KMS-11 (cell line): ENCODE measurements around the gene ATF7IP2.

ENCODE experiments used
- H2AFZ ChIP-seq: fragments of 200-600 bp; sonication (generic); 2 replicates; pipeline ENCODE4 v1.6.1; 2016; ENCODE audit warnings: antibody characterized with exemption, mixed run types, low read depth
- H3K27ac ChIP-seq: fragments of 200-600 bp; sonication (generic); 2 replicates; pipeline ENCODE4 v1.6.1; 2016; ENCODE audit warnings: mild to moderate bottlenecking, mixed run types
- H3K27me3 ChIP-seq: fragments of 200-600 bp; sonication (generic); 2 replicates; pipeline ENCODE4 v1.6.1; 2017; ENCODE audit warnings: mild to moderate bottlenecking, low read depth, mixed run types, moderate library complexity; ENCODE audit not compliant: insufficient read depth
- H3K36me3 ChIP-seq: fragments of 200-600 bp; sonication (generic); 2 replicates; pipeline ENCODE4 v1.6.1; 2017; ENCODE audit warnings: mild to moderate bottlenecking, mixed run types; ENCODE audit not compliant: insufficient read depth
- H3K4me1 ChIP-seq: fragments of 200-600 bp; sonication (generic); 2 replicates; pipeline ENCODE4 v1.6.1; 2016; ENCODE audit warnings: mild to moderate bottlenecking, low read depth, mixed run types; ENCODE audit not compliant: poor library complexity, severe bottlenecking
- H3K4me2 ChIP-seq: fragments of 200-600 bp; sonication (generic); 2 replicates; pipeline ENCODE4 v1.7.0; 2016; ENCODE audit warnings: mild to moderate bottlenecking, mixed run types
- H3K4me3 ChIP-seq: fragments of 200-600 bp; sonication (generic); IDR thresholded peaks from 2 replicates; pipeline ENCODE4 v1.6.1; 2017; ENCODE audit warnings: low read depth, low read length, mixed read lengths; ENCODE audit not compliant: insufficient read depth
- H3K79me2 ChIP-seq: fragments of 200-600 bp; sonication (generic); 2 replicates; pipeline ENCODE4 v1.6.1; 2016; ENCODE audit warnings: low read depth, mixed run types; ENCODE audit not compliant: insufficient read depth
- H3K9ac ChIP-seq: fragments of 200-600 bp; sonication (generic); 2 replicates; pipeline ENCODE4 v1.6.1; 2016; ENCODE audit warnings: mild to moderate bottlenecking, mixed run types
- H4K20me1 ChIP-seq: fragments of 200-600 bp; sonication (generic); 2 replicates; pipeline ENCODE4 v1.6.1; 2016; ENCODE audit warnings: mild to moderate bottlenecking, mixed run types; ENCODE audit not compliant: insufficient read depth
- TF ChIP-seq, protein P1 (sequence below): fragments of 200-600 bp; sonication (generic); conservative IDR thresholded peaks from 2 replicates; pipeline ENCODE4 v1.6.1; 2017; ENCODE audit warnings: low read depth, mild to moderate bottlenecking, antibody characterized with exemption, low read length, moderate library complexity, mixed read lengths

ATF7IP2 gene

GRCh38 chr16:10480151-10480550, 94.3 kb downstream of the ATF7IP2 start:
- H2AFZ ChIP-seq = no peak overlapping the region
- H3K36me3 ChIP-seq = no peaks in the 10 kb centered on the region
- peaks cover 6% of the 10 kb centered on the region for H3K4me1 ChIP-seq
- H3K4me3 ChIP-seq = no peak overlapping the region
- H4K20me1 ChIP-seq = no peaks in the 10 kb centered on the region
- TF ChIP-seq, protein P1, sequence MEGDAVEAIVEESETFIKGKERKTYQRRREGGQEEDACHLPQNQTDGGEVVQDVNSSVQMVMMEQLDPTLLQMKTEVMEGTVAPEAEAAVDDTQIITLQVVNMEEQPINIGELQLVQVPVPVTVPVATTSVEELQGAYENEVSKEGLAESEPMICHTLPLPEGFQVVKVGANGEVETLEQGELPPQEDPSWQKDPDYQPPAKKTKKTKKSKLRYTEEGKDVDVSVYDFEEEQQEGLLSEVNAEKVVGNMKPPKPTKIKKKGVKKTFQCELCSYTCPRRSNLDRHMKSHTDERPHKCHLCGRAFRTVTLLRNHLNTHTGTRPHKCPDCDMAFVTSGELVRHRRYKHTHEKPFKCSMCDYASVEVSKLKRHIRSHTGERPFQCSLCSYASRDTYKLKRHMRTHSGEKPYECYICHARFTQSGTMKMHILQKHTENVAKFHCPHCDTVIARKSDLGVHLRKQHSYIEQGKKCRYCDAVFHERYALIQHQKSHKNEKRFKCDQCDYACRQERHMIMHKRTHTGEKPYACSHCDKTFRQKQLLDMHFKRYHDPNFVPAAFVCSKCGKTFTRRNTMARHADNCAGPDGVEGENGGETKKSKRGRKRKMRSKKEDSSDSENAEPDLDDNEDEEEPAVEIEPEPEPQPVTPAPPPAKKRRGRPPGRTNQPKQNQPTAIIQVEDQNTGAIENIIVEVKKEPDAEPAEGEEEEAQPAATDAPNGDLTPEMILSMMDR = no peak
- H3K27me3 ChIP-seq = no peaks in the 10 kb centered on the region
- no peak overlapping the region for H3K27ac ChIP-seq
- no peak overlapping the region for H3K9ac ChIP-seq
- H3K4me2 ChIP-seq = no peak overlapping the region
- H3K79me2 ChIP-seq = no peaks in the 10 kb centered on the region

- H3K36me3 ChIP-seq = no peaks in the 10 kb centered on the region
- no peaks in the 10 kb centered on the region for H3K27me3 ChIP-seq
- H3K4me3 ChIP-seq = no peak overlapping the region
- no peaks in the 10 kb centered on the region for H4K20me1 ChIP-seq
- no peaks in the 10 kb centered on the region for H3K4me1 ChIP-seq
- TF ChIP-seq, protein P1 = no peak
- no peak overlapping the region for H3K9ac ChIP-seq
- no peak overlapping the region for H3K27ac ChIP-seq
- no peak overlapping the region for H3K4me2 ChIP-seq
- no peak overlapping the region for H2AFZ ChIP-seq
- H3K79me2 ChIP-seq = no peaks in the 10 kb centered on the region
Measured at GRCh38 chr16:10485159-10485558, 99.3 kb downstream of the ATF7IP2 start.

GRCh38 chr16:10485698-10486382, 100.0 kb downstream of the ATF7IP2 start:
- H3K9ac ChIP-seq = no peak overlapping the region
- no peaks in the 10 kb centered on the region for H3K36me3 ChIP-seq
- H3K4me1 ChIP-seq = no peaks in the 10 kb centered on the region
- H2AFZ ChIP-seq = no peak overlapping the region
- no peak overlapping the region for H3K4me3 ChIP-seq
- TF ChIP-seq, protein P1 = no peak
- no peaks in the 10 kb centered on the region for H4K20me1 ChIP-seq
- no peak overlapping the region for H3K4me2 ChIP-seq
- no peaks in the 10 kb centered on the region for H3K27me3 ChIP-seq
- no peaks in the 10 kb centered on the region for H3K79me2 ChIP-seq
- no peak overlapping the region for H3K27ac ChIP-seq

DNA sequence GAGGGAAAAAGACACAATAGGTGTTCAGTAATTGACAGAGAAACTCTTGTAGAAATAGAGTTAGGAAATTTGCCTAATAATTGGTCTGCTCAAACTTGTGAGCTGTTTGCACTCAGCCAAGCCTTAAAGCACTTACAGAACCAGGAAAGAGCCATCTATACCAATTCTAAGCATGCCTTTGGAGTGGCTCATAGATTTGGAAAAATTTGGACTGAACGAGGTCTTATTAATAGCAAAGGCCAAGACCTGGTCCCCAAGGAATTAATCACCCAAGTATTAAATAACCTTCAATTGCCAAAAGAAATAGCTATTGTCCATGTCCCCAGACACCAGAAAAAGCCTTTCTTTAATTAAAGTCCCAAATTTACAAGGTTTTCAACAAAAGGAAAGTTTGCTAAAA, 104.3 kb downstream of the ATF7IP2 start:
- H3K27ac ChIP-seq = no peak overlapping the region
- H3K79me2 ChIP-seq = no peaks in the 10 kb centered on the region
- TF ChIP-seq, protein P1 = no peak
- no peaks in the 10 kb centered on the region for H3K4me1 ChIP-seq
- H3K4me3 ChIP-seq = no peak overlapping the region
- H3K4me2 ChIP-seq = no peak overlapping the region
- no peak overlapping the region for H3K9ac ChIP-seq
- no peaks in the 10 kb centered on the region for H3K27me3 ChIP-seq
- no peaks in the 10 kb centered on the region for H3K36me3 ChIP-seq
- no peak overlapping the region for H2AFZ ChIP-seq
- H4K20me1 ChIP-seq = no peaks in the 10 kb centered on the region
